SU-DHL-6 (cell line): ENCODE measurements around the gene SATB2.

Source experiments
- CTCF ChIP-seq: fragments of 200-600 bp; sonication (generic); IDR thresholded peaks from one replicate; pipeline ENCODE4 v1.5.1; 2017; ENCODE audit warnings: antibody characterized with exemption, mild to moderate bottlenecking, low read length, moderate library complexity; ENCODE audit not compliant: insufficient read depth, poor library complexity, severe bottlenecking
- EZH2phosphoT487 ChIP-seq: fragments of 200-600 bp; sonication (generic), shearing (Covaris generic); conservative IDR thresholded peaks from 2 replicates; pipeline ENCODE4 v1.6.1; 2018; ENCODE audit warnings: mild to moderate bottlenecking, antibody characterized with exemption, low read length, moderate library complexity, mixed read lengths

DNA sequence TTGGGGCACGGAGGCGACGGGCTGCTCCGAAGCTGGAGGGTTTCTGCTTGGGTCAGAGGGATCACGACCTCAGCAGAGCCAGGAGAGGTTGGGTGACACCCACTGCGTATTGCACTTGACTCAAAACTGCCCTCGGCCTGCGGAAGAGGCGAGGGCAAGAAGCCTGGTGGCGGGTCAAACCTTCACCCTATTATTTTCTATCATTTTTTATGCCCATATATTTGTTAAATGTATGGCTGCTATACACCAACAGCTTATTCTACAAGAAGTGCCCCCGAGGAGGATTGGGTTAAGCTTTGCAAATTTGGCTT, 12.6 kb upstream of the SATB2 start:
- TF ChIP-seq CTCF (no peak), EZH2phosphoT487 (no peak)
